Activated naive CD8-positive, alpha-beta T cell treated with anti-CD3 and anti-CD28 coated beads for 36 hours (primary cell): ENCODE results near the gene GDF2. TPM values are rescaled to one million over a fixed set of nuclear protein-coding genes. Genes with fewer than 3 reads are reported as not detected.

Source experiments
- DNase-seq: peaks from one replicate; pipeline ENCODE4 v3.0.0; 2021
- H3K27ac Mint-ChIP-seq: one replicate; pipeline ENCODE4 v1.8.0; 2022; ENCODE audit warnings: mild to moderate bottlenecking, moderate library complexity, mixed read lengths
- H3K27me3 Mint-ChIP-seq: one replicate; pipeline ENCODE4 v1.8.0; 2022; ENCODE audit warnings: mild to moderate bottlenecking, mixed read lengths
- H3K36me3 Mint-ChIP-seq: one replicate; pipeline ENCODE4 v1.8.0; 2021; ENCODE audit warnings: mild to moderate bottlenecking, mixed read lengths
- H3K4me1 Mint-ChIP-seq: one replicate; pipeline ENCODE4 v1.8.0; 2021; ENCODE audit warnings: mixed read lengths
- H3K4me3 Mint-ChIP-seq: one replicate; pipeline ENCODE4 v1.8.0; 2022; ENCODE audit warnings: mild to moderate bottlenecking, moderate library complexity, mixed read lengths
- H3K9me3 Mint-ChIP-seq: one replicate; pipeline ENCODE4 v1.8.0; 2022; ENCODE audit warnings: mixed read lengths
- total RNA-seq, 2 experiments: library from RNA; stranded (reverse); gene quantifications; one replicate each; pipeline ENCODE4 v1.2.3, GENCODE V29; 2021

The GDF2 gene
- total RNA-seq, 2 experiments from 2014 or later = not detected

- no peak overlapping the region for H3K4me3 Mint-ChIP-seq
- no peak overlapping the region for H3K27ac Mint-ChIP-seq
- DNase-seq = no peak
- no peaks in the 10 kb centered on the region for H3K36me3 Mint-ChIP-seq
- no peaks in the 10 kb centered on the region for H3K4me1 Mint-ChIP-seq
- no peaks in the 10 kb centered on the region for H3K9me3 Mint-ChIP-seq
- no peaks in the 10 kb centered on the region for H3K27me3 Mint-ChIP-seq
Observed at GRCh38 chr10:47368431-47369180, 46.4 kb downstream of the GDF2 start.

DNA sequence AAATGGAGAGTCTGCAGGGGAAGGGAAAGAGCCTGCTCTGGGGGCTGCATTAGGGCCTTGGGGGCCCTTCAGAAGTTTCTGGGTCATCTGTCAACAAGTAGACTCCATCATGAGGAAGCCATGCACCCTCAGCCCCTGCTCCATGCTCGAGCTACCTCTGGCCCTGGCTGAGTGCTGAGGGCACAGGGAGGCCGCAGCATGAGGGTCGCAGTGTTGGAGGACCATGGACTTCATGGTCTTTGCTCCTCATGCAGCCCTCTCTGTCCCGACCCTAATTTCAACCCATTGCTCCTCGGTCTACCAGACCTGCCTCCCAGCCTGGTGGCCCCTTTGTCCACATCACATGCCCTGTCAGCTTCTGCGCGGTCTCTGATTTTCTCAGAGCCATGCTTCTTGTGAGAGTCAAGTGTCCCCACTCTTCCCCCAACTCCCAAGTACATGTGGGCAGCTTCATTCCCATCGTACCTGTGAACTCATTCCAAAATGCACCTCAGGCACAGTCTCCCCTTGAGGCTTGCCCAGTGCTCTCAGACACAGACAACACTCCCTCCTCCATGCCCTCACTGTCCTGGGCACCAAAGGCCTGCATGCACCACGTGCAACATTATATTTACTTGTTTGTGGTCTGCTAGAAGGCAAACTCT, 47.1 kb downstream of the GDF2 start:
- Mint-ChIP-seq H3K27me3 (no peaks in the 10 kb centered on the region), H3K36me3 (no peaks in the 10 kb centered on the region), H3K27ac (no peak overlapping the region), H3K9me3 (no peaks in the 10 kb centered on the region), H3K4me1 (no peaks in the 10 kb centered on the region), H3K4me3 (no peak overlapping the region)
- DNase-seq = no peak

DNA sequence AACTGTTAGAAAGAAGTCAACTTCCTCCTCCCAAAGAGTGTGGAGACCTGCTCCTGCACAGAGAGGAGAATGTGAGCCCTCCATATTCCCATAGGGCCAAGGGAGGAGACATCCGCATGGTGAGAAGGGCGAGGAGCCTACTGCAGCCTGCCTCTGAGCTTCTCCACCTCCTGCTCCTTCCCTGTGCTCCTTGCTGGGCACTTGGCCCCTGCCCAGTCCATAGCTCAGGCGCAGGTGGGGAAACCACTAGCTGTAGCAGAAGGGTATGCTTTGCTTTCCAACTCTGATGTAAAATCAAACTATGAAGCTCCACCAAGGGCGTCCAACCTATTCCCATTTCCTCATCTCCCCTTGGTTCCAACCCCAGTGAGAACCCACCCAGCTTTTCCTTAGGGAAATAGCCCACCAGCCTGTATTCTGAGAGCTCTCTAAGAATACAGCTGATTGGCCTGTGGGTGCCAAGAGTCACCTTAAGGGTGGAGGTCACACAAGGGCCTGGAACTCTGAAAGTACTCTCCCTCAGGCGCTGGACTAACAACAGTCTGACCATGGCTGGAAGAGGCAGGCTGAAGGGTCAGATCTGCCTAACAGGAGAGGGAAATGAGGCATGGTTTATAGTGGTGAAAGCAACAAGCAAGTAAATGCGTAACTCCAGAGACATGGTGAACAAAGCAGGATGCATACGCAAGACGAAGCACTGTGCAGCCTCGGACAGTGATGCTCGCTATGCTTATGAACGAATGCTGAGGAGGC, 47.9 kb downstream of the GDF2 start:
- H3K27ac Mint-ChIP-seq = no peak overlapping the region
- no peak for DNase-seq

DNA sequence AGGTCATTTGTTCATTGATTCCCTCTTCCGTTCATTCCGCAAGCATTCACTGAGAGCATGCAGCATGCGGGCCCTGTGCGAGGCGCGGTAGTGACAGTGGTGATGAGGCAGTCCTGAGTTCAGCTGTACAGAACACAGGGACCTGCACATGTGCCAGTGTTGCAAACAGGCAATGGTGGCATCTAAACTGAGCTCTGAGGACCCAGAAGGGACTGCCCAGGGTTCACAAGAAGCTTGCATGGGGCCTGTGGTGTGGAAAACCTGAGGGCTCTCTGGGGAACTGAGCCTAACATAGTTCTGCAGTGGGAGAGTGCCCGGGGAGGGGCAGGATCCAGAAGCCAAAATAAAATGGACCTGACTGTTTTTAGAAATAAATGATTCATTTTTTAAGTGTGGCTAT, 48.6 kb downstream of the GDF2 start:
- DNase-seq = no peak
- Mint-ChIP-seq H3K4me3 (no peak overlapping the region), H3K27ac (no peak overlapping the region), H3K36me3 (no peaks in the 10 kb centered on the region), H3K9me3 (no peaks in the 10 kb centered on the region), H3K27me3 (peaks cover 4% of the 10 kb centered on the region), H3K4me1 (no peaks in the 10 kb centered on the region)

More for the DNA sequence above, 47.9 kb downstream of the GDF2 start:
- Mint-ChIP-seq H3K4me3 (no peak overlapping the region), H3K9me3 (no peaks in the 10 kb centered on the region), H3K27me3 (no peaks in the 10 kb centered on the region), H3K4me1 (no peaks in the 10 kb centered on the region), H3K36me3 (no peaks in the 10 kb centered on the region)

DNA sequence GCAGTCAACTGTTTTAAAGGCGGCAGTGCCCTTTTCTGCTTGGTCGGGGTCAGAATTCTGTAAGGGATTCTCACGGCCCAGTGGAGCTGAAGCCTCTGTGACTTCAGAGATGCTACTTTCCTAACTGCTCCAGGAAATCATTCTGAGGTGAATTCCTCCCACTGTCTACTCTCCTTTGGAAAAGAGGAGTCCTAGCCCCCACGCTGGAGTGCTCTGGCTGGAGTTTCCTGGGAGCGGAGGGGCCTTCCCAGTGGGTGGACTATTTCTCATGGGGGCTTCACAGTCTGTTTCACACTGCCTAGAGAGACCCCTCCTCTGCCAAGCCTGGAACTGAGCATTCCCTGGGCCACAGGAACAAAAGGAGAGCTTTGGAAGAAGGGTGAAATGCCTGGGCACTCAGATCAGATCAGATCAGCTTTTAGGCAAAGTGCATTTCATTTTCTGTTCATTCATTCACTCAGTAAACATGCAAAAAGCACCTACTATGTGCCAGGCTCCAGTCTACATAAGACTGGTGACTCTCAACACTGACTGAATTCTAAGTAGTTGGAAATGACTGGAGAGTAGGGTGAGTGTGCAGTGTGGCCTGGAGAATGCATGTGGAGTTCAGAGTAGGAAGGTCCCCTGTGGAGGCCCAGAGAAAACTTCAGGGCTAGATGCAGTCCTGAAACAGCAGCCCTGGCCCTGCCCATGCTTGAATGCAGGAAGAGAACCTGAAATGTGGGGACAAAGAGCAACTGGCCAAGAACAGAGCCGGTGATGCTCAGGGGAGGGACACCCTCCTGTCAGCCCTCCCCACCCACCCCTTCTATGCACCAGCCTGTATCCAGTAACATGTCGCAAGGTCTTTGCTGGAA, 49.6 kb downstream of the GDF2 start:
- Mint-ChIP-seq H3K9me3 (no peaks in the 10 kb centered on the region), H3K4me1 (no peaks in the 10 kb centered on the region), H3K36me3 (no peaks in the 10 kb centered on the region), H3K27me3 (peaks cover 11% of the 10 kb centered on the region), H3K4me3 (no peak overlapping the region), H3K27ac (no peak overlapping the region)
- no peak for DNase-seq

GRCh38 chr10:47372726-47373125, 50.5 kb downstream of the GDF2 start:
- no peaks in the 10 kb centered on the region for H3K36me3 Mint-ChIP-seq
- no peak overlapping the region for H3K4me3 Mint-ChIP-seq
- H3K4me1 Mint-ChIP-seq = no peaks in the 10 kb centered on the region
- H3K9me3 Mint-ChIP-seq = no peaks in the 10 kb centered on the region
- peaks cover 20% of the 10 kb centered on the region for H3K27me3 Mint-ChIP-seq
- DNase-seq = no peak
- H3K27ac Mint-ChIP-seq = no peak overlapping the region

DNA sequence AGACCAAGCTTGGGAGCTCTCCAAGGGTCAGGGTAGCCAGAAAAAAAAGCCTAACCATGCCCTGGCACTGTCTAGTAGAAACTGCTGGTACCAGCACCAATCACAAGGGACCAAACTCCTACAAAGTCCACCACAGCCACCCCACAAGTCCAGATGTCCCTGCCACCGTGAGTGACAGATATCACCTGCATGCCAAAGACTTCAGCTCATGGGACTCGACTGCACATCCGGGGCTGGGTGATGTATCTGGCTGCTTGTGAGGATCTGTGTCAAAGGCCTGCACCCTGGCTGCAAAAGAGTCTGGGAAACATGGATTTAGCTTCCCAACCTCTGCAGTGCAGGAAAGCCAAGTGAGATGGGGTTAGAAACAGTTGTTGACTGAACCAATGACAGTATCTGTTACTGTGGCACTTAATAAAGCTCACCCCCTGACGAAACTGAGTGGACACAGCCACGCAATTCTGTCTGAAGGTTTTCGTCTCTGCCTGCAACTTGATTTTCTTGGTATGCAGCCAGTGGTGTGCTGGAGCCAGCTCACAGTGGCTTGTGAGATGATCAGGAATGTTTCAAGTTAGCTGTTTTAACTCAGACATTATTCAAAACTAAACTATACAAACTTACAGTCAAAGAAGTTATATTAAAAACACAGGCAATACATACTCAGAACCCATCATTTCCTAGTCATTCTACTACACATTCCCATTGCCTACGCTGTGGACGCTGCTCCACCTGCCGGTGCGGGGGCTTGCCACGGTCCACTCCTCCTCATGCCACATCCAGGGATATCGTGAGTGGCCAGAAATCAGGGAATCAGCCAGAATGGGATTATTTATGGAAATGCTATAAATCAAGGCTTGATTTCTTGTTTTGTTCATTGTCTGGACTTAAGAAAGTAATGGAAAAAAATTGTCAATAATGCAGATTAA, 52.6 kb downstream of the GDF2 start:
- H3K4me1 Mint-ChIP-seq = no peaks in the 10 kb centered on the region
- H3K27me3 Mint-ChIP-seq = peaks cover 42% of the 10 kb centered on the region
- no peak for DNase-seq
- H3K4me3 Mint-ChIP-seq = no peak overlapping the region
- H3K27ac Mint-ChIP-seq = no peak overlapping the region
- no peaks in the 10 kb centered on the region for H3K9me3 Mint-ChIP-seq
- no peaks in the 10 kb centered on the region for H3K36me3 Mint-ChIP-seq

DNA sequence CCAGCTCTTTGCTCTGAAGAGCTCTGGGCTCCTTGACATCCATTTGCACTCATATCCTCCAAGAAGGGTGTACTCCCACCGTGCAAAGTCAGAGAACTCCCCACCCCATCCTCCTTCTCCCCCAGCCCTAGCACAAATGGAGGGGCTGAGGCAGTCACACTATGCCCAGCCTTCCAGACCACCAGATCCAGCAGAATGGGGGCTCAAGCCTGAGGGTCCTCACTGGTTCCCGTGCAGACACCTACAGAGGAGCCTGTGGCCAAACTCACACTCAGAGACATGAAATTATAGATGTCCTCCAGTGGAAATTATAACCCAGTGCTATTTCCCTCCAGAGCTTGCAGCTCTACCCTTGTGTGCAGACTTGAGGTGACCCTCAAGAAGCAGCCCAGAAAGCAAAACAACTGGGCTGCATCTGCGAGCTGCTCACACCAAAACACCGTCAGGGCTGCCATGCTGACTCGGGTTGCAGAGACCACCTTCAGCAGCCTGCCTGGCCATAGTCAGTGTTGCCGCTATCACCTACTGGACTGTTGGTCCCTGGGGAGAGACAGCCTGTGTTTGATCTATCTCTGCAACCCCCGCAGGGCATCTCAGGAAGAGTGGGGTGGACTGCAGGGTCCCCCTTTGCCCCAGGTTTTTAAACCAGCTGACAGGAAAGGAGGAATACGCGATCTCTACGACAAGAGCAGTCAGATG, 54.4 kb downstream of the GDF2 start:
- no peaks in the 10 kb centered on the region for H3K36me3 Mint-ChIP-seq
- H3K9me3 Mint-ChIP-seq = no peaks in the 10 kb centered on the region
- no peak for DNase-seq
- no peak overlapping the region for H3K27ac Mint-ChIP-seq
- H3K4me1 Mint-ChIP-seq = no peaks in the 10 kb centered on the region
- peaks cover 56% of the 10 kb centered on the region for H3K27me3 Mint-ChIP-seq
- H3K4me3 Mint-ChIP-seq = no peak overlapping the region

Other genes with a start within 250 kb of the GDF2 start
- 1 to 10 TPM; 4.1 TPM for gene GDF10, start 22.3 kb upstream of the GDF2 start, total RNA-seq
- not detected for gene RBP3, start 25.9 kb downstream of the GDF2 start, total RNA-seq
- under 1 TPM; 0.33 to 0.50 TPM for gene ZNF488, start 61.8 kb downstream of the GDF2 start, total RNA-seq
- gene ANXA8, start 161.7 kb downstream of the GDF2 start, total RNA-seq = not detected
- gene FAM25G, start 169.2 kb downstream of the GDF2 start, total RNA-seq = not detected
- gene AGAP9, start 201.2 kb downstream of the GDF2 start, total RNA-seq = 1 to 10 TPM; 2.1 to 2.8 TPM